HUES64 (cell line): ENCODE results near the gene MUC2.

Experiments
- H3K27ac ChIP-seq: 2 replicates; pipeline ENCODE4 v1.7.0; 2013; ENCODE audit warnings: low read depth, low read length, inconsistent platforms
- H3K27me3 ChIP-seq: 2 replicates; pipeline ENCODE4 v1.6.1; 2013; ENCODE audit warnings: mild to moderate bottlenecking, low read length; ENCODE audit not compliant: insufficient read depth
- H3K36me3 ChIP-seq: 2 replicates; pipeline ENCODE4 v1.6.1; 2013; ENCODE audit warnings: mild to moderate bottlenecking, low read length; ENCODE audit not compliant: insufficient read depth
- H3K4me1 ChIP-seq: 2 replicates; pipeline ENCODE4 v1.6.1; 2013; ENCODE audit warnings: mild to moderate bottlenecking, low read length, moderate library complexity; ENCODE audit not compliant: insufficient read depth
- H3K4me3 ChIP-seq: 2 replicates; pipeline ENCODE4 v1.5.1; 2013; ENCODE audit warnings: mild to moderate bottlenecking, low read length, moderate library complexity
- H3K9ac ChIP-seq: 2 replicates; pipeline ENCODE4 v1.6.1; 2013; ENCODE audit warnings: mild to moderate bottlenecking, low read depth, low read length
- H3K9me3 ChIP-seq: 2 replicates; pipeline ENCODE4 v1.6.1; 2013; ENCODE audit warnings: low read depth, low read length; ENCODE audit not compliant: insufficient read depth
- WGBS: fragments of 150-250, 120-280 bp; methylation state at CpG from one replicate; pipeline ENCODE4 v1.1.7; 2013; ENCODE audit warnings: missing lambda C conversion rate; 5-methylcytosine and 5-hydroxymethylcytosine counted together

MUC2 gene

DNA sequence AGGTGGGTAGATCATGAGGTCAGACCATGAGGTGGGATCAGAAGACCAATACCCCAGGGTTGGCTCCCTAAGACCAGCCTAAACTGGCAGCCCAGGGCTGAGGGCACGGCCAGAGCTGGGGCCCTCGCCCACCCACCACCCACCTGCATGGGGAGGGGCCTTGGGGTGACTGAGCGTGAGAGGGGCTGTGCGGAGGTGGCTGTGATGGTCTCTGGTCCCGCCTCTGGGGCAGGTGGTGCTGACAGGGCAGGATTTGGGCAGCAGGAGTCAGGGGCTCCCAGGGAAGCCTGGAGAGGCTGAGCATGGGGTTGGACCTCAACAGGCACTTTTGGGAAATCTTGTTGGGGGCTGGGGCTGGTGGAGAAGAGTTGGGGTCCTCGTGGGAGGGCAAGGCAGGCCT, 43.3 kb downstream of the MUC2 start:
- Histone ChIP-seq H3K27me3 (no peaks in the 10 kb centered on the region), H3K9ac (no peak overlapping the region), H3K36me3 (no peaks in the 10 kb centered on the region), H3K4me3 (no peak overlapping the region), H3K9me3 (no peaks in the 10 kb centered on the region), H3K4me1 (no peaks in the 10 kb centered on the region), H3K27ac (no peak overlapping the region)
- 85% methylated on average over 6 of the region's 6 CpGs for WGBS

DNA sequence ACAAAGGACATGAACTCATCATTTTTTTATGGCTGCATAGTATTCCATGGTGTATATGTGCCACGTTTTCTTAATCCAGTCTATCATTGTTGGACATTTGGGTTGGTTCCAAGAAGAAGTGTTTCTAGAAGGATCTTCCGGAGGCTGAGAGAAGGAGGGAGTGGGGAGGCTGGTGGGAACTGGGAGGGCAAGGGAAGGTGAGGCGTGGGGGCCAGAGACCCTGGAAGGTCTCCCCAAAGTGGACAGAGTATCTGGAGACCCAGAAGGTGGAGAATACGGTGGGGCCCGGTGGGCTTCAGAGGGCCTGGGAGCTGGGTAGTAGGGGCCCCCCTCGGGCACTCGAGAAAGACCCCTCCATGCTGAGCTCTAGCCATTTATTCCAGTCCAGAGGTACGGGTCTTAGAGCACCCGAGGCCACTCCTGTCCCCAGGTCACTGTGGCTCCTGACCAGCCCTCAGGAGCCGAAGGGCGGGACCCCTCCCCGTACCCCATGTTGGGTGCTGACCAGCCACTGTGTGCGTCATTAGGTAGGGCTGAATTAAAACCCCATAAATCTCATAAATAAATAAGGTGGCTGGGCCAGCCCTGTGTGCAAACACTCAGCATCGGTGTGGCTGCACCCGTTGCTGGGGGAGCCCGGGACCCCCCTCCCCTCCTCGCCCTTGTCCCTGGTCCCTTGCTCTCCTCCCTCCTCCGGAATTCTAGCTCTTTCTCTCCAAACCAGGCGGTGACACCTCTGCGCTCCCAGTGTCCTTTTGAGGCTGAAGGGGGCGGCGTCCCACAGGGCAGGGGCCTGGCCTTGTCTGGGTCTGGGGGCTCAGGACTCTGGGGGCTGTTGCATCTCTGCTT, 44.3 kb downstream of the MUC2 start:
- no peak overlapping the region for H3K9ac ChIP-seq
- H3K27ac ChIP-seq = no peak overlapping the region
- no peak overlapping the region for H3K4me3 ChIP-seq
- 90% methylated on average over 21 of the region's 22 CpGs for WGBS
- no peaks in the 10 kb centered on the region for H3K36me3 ChIP-seq
- no peaks in the 10 kb centered on the region for H3K9me3 ChIP-seq
- no peaks in the 10 kb centered on the region for H3K27me3 ChIP-seq
- H3K4me1 ChIP-seq = no peaks in the 10 kb centered on the region

DNA sequence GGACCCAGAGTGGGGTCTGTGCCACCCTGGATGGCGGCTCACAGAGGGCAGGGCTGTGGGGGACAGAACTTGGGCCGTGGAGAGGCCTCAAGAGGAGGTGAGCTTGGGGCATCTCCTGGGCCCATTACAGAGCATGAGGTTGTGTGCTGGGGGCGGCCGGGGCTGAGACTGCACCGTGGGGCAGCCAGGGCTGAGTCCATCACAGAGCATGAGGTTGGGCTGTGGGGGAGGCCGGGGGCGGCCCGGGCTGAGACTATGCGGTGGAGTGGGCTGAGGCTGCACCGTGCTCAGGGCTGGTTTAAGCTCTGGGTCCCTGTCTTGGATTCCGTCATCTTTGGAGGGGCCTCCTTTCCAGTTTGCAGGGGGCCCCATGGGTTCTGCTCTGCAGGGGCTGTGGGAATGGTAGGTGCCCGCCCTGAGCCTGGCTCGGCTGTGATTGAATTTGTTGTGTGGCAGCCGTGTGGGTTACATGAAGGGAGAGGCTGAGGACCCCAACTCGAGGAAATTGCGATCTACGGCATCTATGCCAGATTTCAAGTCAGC, 45.0 kb downstream of the MUC2 start:
- Histone ChIP-seq H3K4me3 (no peak overlapping the region), H3K27ac (no peak overlapping the region), H3K27me3 (no peaks in the 10 kb centered on the region), H3K9ac (no peak overlapping the region), H3K4me1 (no peaks in the 10 kb centered on the region), H3K9me3 (no peaks in the 10 kb centered on the region), H3K36me3 (no peaks in the 10 kb centered on the region)
- WGBS = 91% methylated on average over 17 of the region's 17 CpGs

DNA sequence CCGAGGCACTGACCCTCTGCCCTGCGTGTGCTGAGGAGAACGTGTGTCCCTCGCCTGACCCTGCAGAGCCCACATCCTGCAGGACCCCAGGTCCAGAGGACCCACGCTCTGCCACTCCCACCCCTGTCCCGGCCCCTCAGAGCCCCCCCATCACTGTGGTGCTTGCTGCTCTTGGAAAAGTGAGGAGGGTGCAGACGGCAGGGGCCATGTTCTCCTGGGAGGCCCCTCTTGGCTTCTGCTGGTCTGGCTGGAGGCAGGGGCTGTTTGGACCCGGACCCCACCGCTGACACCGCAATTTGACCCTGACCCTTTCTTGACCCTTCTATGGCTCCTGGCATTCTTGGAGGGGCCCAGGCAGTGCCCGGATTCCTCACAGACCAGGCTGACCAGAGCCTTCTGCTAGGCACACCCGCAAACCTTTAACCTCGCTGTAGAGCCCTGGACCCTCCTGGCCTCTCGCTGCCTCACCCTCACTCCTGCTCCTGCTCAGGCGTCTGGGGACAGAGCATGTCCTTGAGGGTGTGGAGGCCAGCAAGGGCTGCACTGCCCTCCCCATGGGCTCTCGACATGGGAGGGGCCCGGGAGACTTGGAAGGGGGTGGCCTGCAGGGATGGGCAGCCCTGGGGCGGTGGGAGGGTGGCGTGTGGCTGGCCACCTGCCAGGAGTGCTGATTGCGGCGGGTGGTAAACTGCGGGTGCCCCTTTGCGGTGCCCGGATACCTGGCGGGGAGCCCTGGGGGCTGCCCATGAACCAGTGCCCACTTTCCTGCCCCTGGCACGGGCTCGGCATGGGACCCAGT, 46.1 kb downstream of the MUC2 start:
- Histone ChIP-seq H3K9me3 (no peaks in the 10 kb centered on the region), H3K36me3 (no peaks in the 10 kb centered on the region), H3K27ac (no peak overlapping the region), H3K4me3 (no peak overlapping the region), H3K9ac (no peak overlapping the region), H3K4me1 (no peaks in the 10 kb centered on the region), H3K27me3 (no peaks in the 10 kb centered on the region)
- 93% methylated on average over 27 of the region's 27 CpGs for WGBS

DNA sequence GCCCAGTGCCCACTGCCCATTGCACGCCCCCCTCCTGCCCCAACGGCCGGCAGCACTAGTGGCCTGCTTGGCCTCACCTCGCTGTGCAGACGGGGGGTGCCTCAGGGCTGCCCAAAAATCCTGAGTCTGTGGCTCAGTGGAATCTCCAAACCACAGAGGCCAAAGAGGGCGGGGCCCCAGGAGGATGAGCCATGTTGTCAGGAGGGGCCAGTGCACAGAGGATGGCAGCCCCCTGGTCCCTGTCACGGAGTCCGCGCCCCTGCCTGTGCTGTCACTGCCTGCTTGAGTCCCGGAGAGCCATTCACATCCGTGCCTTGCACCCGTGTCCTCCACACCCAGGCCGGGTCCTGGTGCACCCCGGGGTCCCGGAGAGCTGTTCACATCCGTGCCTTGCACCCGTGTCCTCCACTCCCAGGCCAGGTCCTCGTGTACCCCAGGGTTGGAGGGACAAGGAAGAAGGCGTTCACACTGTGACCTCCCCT, 46.7 kb downstream of the MUC2 start:
- no peaks in the 10 kb centered on the region for H3K36me3 ChIP-seq
- H3K4me3 ChIP-seq = no peak overlapping the region
- 92% methylated on average over 19 of the region's 19 CpGs for WGBS
- no peak overlapping the region for H3K9ac ChIP-seq
- no peaks in the 10 kb centered on the region for H3K4me1 ChIP-seq
- H3K9me3 ChIP-seq = no peaks in the 10 kb centered on the region
- no peak overlapping the region for H3K27ac ChIP-seq
- no peaks in the 10 kb centered on the region for H3K27me3 ChIP-seq

DNA sequence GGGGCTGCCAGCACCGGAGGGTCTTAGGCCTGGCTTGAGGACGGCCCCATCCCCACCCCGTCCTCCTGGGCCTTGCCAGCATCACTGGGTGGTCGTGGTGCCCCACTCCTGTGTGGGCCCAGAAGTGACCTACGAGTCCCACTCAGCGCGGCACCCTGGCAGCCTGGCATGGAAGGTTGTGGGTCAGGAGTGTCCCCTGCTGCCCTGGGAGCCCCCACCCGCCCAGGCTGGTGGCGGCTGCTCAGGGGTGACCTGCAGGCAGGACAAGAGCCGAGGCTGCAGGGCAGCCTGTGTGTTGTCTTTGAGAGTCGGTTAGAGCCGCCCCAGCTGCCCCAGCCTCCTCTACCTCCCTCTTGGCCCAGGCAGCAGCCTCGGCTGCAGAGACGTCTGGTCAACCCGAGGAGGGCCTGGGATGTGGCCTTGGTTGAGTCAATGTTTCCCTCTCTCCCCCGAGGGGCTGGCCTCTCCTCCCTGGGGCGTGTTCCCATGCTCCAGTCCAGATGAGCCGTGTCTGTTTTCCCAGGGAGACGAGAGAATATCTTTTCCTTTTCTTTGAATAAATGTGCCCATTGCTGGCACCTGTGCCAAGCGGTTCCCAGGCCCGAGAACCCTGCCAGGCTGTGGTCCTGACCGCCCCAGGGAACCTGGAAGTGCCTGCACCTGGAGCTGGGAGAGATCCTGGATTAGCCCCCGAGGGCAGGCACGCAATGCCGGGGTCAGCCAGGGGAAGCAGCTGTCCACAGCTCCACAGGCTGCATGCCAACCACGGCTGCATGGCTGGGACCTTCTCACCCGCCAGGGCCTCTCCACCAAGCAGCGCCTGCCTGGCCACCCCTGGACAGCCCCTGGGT, 47.4 kb downstream of the MUC2 start:
- 90% methylated on average over 28 of the region's 28 CpGs for WGBS
- Histone ChIP-seq H3K4me1 (no peaks in the 10 kb centered on the region), H3K27me3 (no peaks in the 10 kb centered on the region), H3K9ac (no peak overlapping the region), H3K36me3 (no peaks in the 10 kb centered on the region), H3K27ac (no peak overlapping the region), H3K9me3 (no peaks in the 10 kb centered on the region), H3K4me3 (no peak overlapping the region)

DNA sequence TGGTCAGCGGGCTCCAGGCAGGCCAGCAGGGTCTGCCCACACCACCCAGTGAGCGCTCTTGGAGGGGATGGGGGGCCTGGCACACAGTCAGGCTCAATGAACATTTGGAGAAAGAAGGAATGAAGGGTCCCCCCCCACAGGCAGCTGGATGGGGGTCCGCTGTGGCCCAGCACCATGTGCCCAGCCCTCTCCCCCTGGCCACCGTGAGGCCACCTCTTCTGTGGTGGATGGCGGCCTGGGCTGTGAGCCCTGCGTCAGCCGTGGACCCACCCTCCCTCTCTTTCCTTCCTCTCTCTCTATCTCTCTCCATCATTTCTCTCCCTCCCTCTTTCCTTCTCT, 48.0 kb downstream of the MUC2 start:
- no peaks in the 10 kb centered on the region for H3K4me1 ChIP-seq
- H3K4me3 ChIP-seq = no peak overlapping the region
- no peaks in the 10 kb centered on the region for H3K9me3 ChIP-seq
- no peaks in the 10 kb centered on the region for H3K27me3 ChIP-seq
- H3K36me3 ChIP-seq = no peaks in the 10 kb centered on the region
- WGBS = 87% methylated on average over 7 of the region's 7 CpGs
- no peak overlapping the region for H3K27ac ChIP-seq
- no peak overlapping the region for H3K9ac ChIP-seq

DNA sequence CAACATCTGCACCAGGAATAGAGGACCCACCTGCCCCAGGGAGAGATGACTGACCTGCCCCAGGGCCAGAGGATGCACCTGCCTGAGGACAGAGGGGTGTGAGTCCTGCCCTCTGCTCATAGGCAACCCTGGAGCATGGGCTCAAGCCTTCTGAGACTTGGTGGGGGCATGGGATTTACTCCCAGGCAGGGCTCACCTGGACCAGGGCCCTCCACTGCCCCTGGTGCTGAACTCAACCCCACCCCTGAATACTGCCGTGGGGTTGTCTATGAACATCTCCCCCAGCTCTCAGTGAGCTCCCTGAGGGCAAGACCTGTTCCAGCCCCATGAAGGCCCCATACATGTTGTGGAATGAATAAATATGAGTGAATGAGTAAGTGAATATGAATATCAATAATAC, 49.3 kb downstream of the MUC2 start:
- H3K9ac ChIP-seq = no peak overlapping the region
- H3K36me3 ChIP-seq = no peaks in the 10 kb centered on the region
- no peaks in the 10 kb centered on the region for H3K9me3 ChIP-seq
- H3K27me3 ChIP-seq = no peaks in the 10 kb centered on the region
- WGBS = 78% methylated on average over 1 of the region's 1 CpG
- H3K4me3 ChIP-seq = no peak overlapping the region
- no peaks in the 10 kb centered on the region for H3K4me1 ChIP-seq
- no peak overlapping the region for H3K27ac ChIP-seq
